Panc1 (cell line): ENCODE measurements around the gene LAMTOR1. TPM values are rescaled to one million over a fixed set of nuclear protein-coding genes. Genes with fewer than 3 reads are reported as not detected.

Source experiments
- ATAC-seq: fragments of 200-7000 bp; cut with Tn5 transposase; 2 replicates; pipeline ENCODE4 v1.9.1; 2020; ENCODE audit warnings: mild to moderate bottlenecking, moderate library complexity
- Bru-seq: library from RNA; stranded (reverse); fragments of 400-500 nt; gene quantifications from one replicate; lab custom pipeline; 2021; lab: Mats Ljungman, UMichigan
- BruChase-seq, 2 experiments: library from RNA; stranded (reverse); fragments of 400-500 nt; gene quantifications; one replicate each; lab custom pipeline; 2021; lab: Mats Ljungman, UMichigan
- BruUV-seq: library from RNA; stranded (reverse); fragments of 400-500 nt; replicated peaks from 2 replicates; lab custom pipeline; 2021; lab: Mats Ljungman, UMichigan
- CTCF ChIA-PET: fragments of 300-600 bp; sonication (Branson Sonifier 250); formaldehyde crosslinking; loops from one replicate; lab custom pipeline; 2022; ENCODE audit warnings: antibody characterized with exemption; lab: Charles Lee
- POLR2A ChIA-PET: fragments of 300-600 bp; sonication (Branson Sonifier 250); formaldehyde crosslinking; loops from one replicate; lab custom pipeline; 2022; ENCODE audit warnings: antibody characterized with exemption; lab: Charles Lee
- DNase-seq: peaks from one replicate; pipeline ENCODE4 v3.0.0-alpha.2; 2010; ENCODE audit warnings: low read depth, low spot score
- H3K27ac ChIP-seq: 2 replicates; pipeline ENCODE4 v1.5.1; 2011; ENCODE audit warnings: mild to moderate bottlenecking, low read length, inconsistent platforms
- H3K27me3 ChIP-seq: fragments of 200-500 bp; sonication (Bioruptor generic); 2 replicates; pipeline ENCODE4 v1.6.0; 2014; ENCODE audit warnings: low read length, inconsistent platforms; ENCODE audit not compliant: control insufficient read depth, insufficient read depth
- H3K36me3 ChIP-seq: fragments of 200-500 bp; sonication (Bioruptor generic); 2 replicates; pipeline ENCODE4 v1.5.1; 2014; ENCODE audit warnings: inconsistent platforms, mild to moderate bottlenecking, low read length, moderate library complexity; ENCODE audit not compliant: control insufficient read depth, insufficient read depth
- H3K4me1 ChIP-seq: 2 replicates; pipeline ENCODE4 v1.5.1; 2011; ENCODE audit warnings: inconsistent platforms, mild to moderate bottlenecking, low read length, moderate library complexity; ENCODE audit not compliant: control insufficient read depth, insufficient read depth
- H3K4me3 ChIP-seq, 2 experiments: 2 replicates each; pipeline ENCODE4 v1.5.1; 2011 to 2012; ENCODE audit warnings: low read depth in 2 of 2, low read length in 2 of 2, mild to moderate bottlenecking in 2 of 2, inconsistent platforms in 1 of 2, moderate library complexity in 1 of 2
- H3K9me3 ChIP-seq: fragments of 200-500 bp; sonication (Bioruptor generic); 2 replicates; pipeline ENCODE4 v1.5.1; 2014; ENCODE audit warnings: low read depth, mild to moderate bottlenecking, inconsistent platforms, low read length, moderate library complexity; ENCODE audit not compliant: control insufficient read depth, insufficient read depth
- CTCF ChIP-seq: fragments of 450-650 bp; IDR thresholded peaks from 2 replicates; pipeline ENCODE4 v1.5.1; 2017; ENCODE audit warnings: mild to moderate bottlenecking
- POLR2AphosphoS5 ChIP-seq: IDR thresholded peaks from 2 replicates; pipeline ENCODE4 v1.6.1; 2012; ENCODE audit warnings: mild to moderate bottlenecking, low read depth, low read length, moderate library complexity
- SIN3A ChIP-seq: IDR thresholded peaks from 2 replicates; pipeline ENCODE4 v1.6.1; 2012; ENCODE audit warnings: low read depth, mild to moderate bottlenecking, low read length, moderate library complexity, borderline replicate concordance; ENCODE audit not compliant: insufficient read depth
- TCF7L2 ChIP-seq: IDR thresholded peaks from 2 replicates; pipeline ENCODE4 v1.6.1; 2011; ENCODE audit warnings: mild to moderate bottlenecking, low read depth, low read length, inconsistent platforms
- in situ Hi-C: cut with HindIII; loops from 2 replicates; pipeline ENCODE4 v1.10.0; 2016; ENCODE audit warnings: low sequenced_read_pairs, low pct_unique_long_range_greater_than_20kb
- intact Hi-C: fragments of 100-400 bp; cut with micrococcal nuclease; formaldehyde crosslinking; loops from one replicate; pipeline ENCODE4 v1.10.0; 2022; ENCODE audit not compliant: unreplicated experiment
- long read RNA-seq: library from polyadenylated mRNA; unstranded; transcript quantifications from one replicate; pipeline ENCODE4 v2.0.0, GENCODE V29; 2021; ENCODE audit not compliant: unreplicated experiment
- polyA plus RNA-seq: library from polyadenylated mRNA; unstranded; fragments of >200 nt; gene quantifications from one replicate; pipeline ENCODE4 v1.2.1, GENCODE V29; 2012; ENCODE audit warnings: missing spikeins; ENCODE audit not compliant: insufficient read length
- total RNA-seq: library from RNA; stranded (reverse); gene quantifications from one replicate; pipeline ENCODE4 v1.2.1, GENCODE V29; 2021; ENCODE audit not compliant: unreplicated experiment
- TF ChIP-seq, protein P1 (sequence below), 2 experiments: IDR thresholded peaks; 2 replicates each; pipeline ENCODE4 v1.6.1; 2011 to 2012; ENCODE audit warnings: low read depth in 2 of 2, control low read depth in 1 of 2, low read length in 1 of 2, mild to moderate bottlenecking in 1 of 2, moderate library complexity in 1 of 2; ENCODE audit not compliant: insufficient read depth in 1 of 2

Gene LAMTOR1
- total RNA-seq (126 TPM), Bru-seq, nascent RNA (percentile 90 among the genes with signal in this experiment), BruChase-seq, experiment 1, labeled RNA remaining after a 2-hour chase (percentile 89 among the genes with signal in this experiment), BruChase-seq, experiment 2, labeled RNA remaining after a 6-hour chase (percentile 87 among the genes with signal in this experiment)
- polyA plus RNA-seq, result 271 TPM
- long read RNA-seq, transcript LAMTOR1-201 (5 exons, 1,179 nt), result major isoform, 99 of 138 reads
- long read RNA-seq, partial matches to known transcripts, result 19 of 138 reads
- long read RNA-seq, other reads (novel, unspliced or antisense), result 16 of 138 reads

GRCh38 chr11:72102946-72103753 is at the start of gene LAMTOR1:
Gene LAMTOR1 (minus strand): TSS chr11:72103297. CDS start chr11:72103224, 73 bp downstream.
- BruUV-seq, result no TSS peak
- Histone ChIP-seq H3K36me3 (peaks cover 4% of the 10 kb centered on the region; the same call in 1 of the 2 replicates), H3K4me1 (peaks cover 10% of the 10 kb centered on the region), H3K9me3 (no peaks in the 10 kb centered on the region), H3K27ac (peak within 1 kb of the TSS; percentile 99), H3K4me3 (peak within 1 kb of the TSS; percentile 98 to 100), H3K27me3 (no peaks in the 10 kb centered on the region)
- ChIA-PET CTCF (interaction anchor here (0.6 kb wide), 1 partner anchor 78 kb away, joined by 6 read pairs; no protein-coding TSS in a partner anchor), POLR2A (no interaction called here)
- ATAC-seq (peak; percentile 97), DNase-seq (peak; percentile 97)
- intact Hi-C loops (no loop called here), in situ Hi-C loops (no loop called here)
- TF ChIP-seq POLR2AphosphoS5, result peak; percentile 89
- TF ChIP-seq SIN3A, result peak; percentile 96
- TF ChIP-seq, protein P1, sequence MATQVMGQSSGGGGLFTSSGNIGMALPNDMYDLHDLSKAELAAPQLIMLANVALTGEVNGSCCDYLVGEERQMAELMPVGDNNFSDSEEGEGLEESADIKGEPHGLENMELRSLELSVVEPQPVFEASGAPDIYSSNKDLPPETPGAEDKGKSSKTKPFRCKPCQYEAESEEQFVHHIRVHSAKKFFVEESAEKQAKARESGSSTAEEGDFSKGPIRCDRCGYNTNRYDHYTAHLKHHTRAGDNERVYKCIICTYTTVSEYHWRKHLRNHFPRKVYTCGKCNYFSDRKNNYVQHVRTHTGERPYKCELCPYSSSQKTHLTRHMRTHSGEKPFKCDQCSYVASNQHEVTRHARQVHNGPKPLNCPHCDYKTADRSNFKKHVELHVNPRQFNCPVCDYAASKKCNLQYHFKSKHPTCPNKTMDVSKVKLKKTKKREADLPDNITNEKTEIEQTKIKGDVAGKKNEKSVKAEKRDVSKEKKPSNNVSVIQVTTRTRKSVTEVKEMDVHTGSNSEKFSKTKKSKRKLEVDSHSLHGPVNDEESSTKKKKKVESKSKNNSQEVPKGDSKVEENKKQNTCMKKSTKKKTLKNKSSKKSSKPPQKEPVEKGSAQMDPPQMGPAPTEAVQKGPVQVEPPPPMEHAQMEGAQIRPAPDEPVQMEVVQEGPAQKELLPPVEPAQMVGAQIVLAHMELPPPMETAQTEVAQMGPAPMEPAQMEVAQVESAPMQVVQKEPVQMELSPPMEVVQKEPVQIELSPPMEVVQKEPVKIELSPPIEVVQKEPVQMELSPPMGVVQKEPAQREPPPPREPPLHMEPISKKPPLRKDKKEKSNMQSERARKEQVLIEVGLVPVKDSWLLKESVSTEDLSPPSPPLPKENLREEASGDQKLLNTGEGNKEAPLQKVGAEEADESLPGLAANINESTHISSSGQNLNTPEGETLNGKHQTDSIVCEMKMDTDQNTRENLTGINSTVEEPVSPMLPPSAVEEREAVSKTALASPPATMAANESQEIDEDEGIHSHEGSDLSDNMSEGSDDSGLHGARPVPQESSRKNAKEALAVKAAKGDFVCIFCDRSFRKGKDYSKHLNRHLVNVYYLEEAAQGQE (IDR thresholded peaks at IDR 0.05; ENCODE audit: insufficient read depth in 1 of 2, low read depth in 2 of 2, low read length in 1 of 2), result no peak

GRCh38 chr11:72150882-72151281 is 47.8 kb upstream of the LAMTOR1 start:
- no peaks in the 10 kb centered on the region; the same call in 1 of the 2 replicates for H3K27me3 ChIP-seq
- DNase-seq (no peak), ATAC-seq (no peak)
- H3K27ac ChIP-seq, result no peak overlapping the region
- H3K36me3 ChIP-seq, result no peaks in the 10 kb centered on the region
- intact Hi-C loops, result no loop called here
- in situ Hi-C loops, result no loop called here
- TF ChIP-seq TCF7L2, result no peak
- no peak for TF ChIP-seq POLR2AphosphoS5
- no peak for TF ChIP-seq CTCF
- no peak for TF ChIP-seq SIN3A
- TF ChIP-seq, protein P1 (IDR thresholded peaks at IDR 0.05; ENCODE audit: insufficient read depth in 1 of 2, low read depth in 2 of 2, low read length in 1 of 2), result no peak
- no peak overlapping the region for H3K4me3 ChIP-seq
- no peaks in the 10 kb centered on the region for H3K4me1 ChIP-seq
- H3K9me3 ChIP-seq, result no peaks in the 10 kb centered on the region
- no TSS peak for BruUV-seq
- CTCF ChIA-PET, result no interaction called here
- POLR2A ChIA-PET, result no interaction called here
